ENCODE data around the gene TGFBR3. TPM values are rescaled to one million over a fixed set of nuclear protein-coding genes. Genes with fewer than 3 reads are reported as not detected.

TGFBR3 gene
- total and polyA plus RNA-seq, 8 donors, result 4.2 to 689 (median 71.5) TPM

- H3K9me3 ChIP-seq, result no peaks in the 10 kb centered on the region
- no peak overlapping the region for H3K4me3 ChIP-seq
- intact Hi-C loops (cut with DNase I; ENCODE audit: low total_unique reads), result no loop called here
- H3K27me3 ChIP-seq, result no peaks in the 10 kb centered on the region
- WGBS, 5 donors, result 77 to 89% (median 83%) methylated on average over 8 of the region's 8 CpGs
- no peak for TF ChIP-seq CTCF (IDR thresholded peaks at IDR 0.05)
- TF ChIP-seq POLR2A (IDR thresholded peaks at IDR 0.05), result no peak
- TF ChIP-seq EP300 (IDR thresholded peaks at IDR 0.05), result no peak
- TF ChIP-seq POLR2AphosphoS5 (IDR thresholded peaks at IDR 0.05), result no peak
- peak overlapping the region in 3 of 5 donors; percentile 71 to 83 (median 74) for H3K27ac ChIP-seq
- no peak for DNase-seq
- H3K4me1 ChIP-seq, result peaks cover 21 to 56% (median 35%) of the 10 kb centered on the region in 4 donors
- peaks cover 4 to 19% (median 14%) of the 10 kb centered on the region in 4 donors for H3K36me3 ChIP-seq
Measured at GRCh38 chr1:91734761-91735160, 151.2 kb downstream of the TGFBR3 start.

- DNase-seq, result no peak
- WGBS, 5 donors, result 71 to 74% (median 73%) methylated on average over 8 of the region's 8 CpGs
Measured at GRCh38 chr1:91733108-91733710, 152.7 kb downstream of the TGFBR3 start.

GRCh38 chr1:91732291-91733107, 153.5 kb downstream of the TGFBR3 start:
- intact Hi-C loops (cut with DNase I; ENCODE audit: low total_unique reads), result no loop called here
- 49 to 69% (median 62%) methylated on average over 13 to 15 of the region's 15 CpGs for WGBS, 5 donors
- no peaks in the 10 kb centered on the region for H3K27me3 ChIP-seq

More at GRCh38 chr1:91733108-91733710, 152.7 kb downstream of the TGFBR3 start:
- Histone ChIP-seq H3K36me3 (peaks cover 4 to 21% (median 10%) of the 10 kb centered on the region in 4 donors), H3K4me3 (no peak overlapping the region), H3K27ac (peak overlapping the region in 4 of 5 donors; percentile 54 to 83 (median 63)), H3K9me3 (no peaks in the 10 kb centered on the region), H3K4me1 (peaks cover 21 to 56% (median 35%) of the 10 kb centered on the region in 4 donors), H3K27me3 (no peaks in the 10 kb centered on the region)
- intact Hi-C loops (cut with DNase I; ENCODE audit: low total_unique reads), result no loop called here
- TF ChIP-seq POLR2A (IDR thresholded peaks at IDR 0.05) (no peak), CTCF (IDR thresholded peaks at IDR 0.05) (no peak), POLR2AphosphoS5 (IDR thresholded peaks at IDR 0.05) (no peak), EP300 (IDR thresholded peaks at IDR 0.05) (no peak)

More at GRCh38 chr1:91732291-91733107, 153.5 kb downstream of the TGFBR3 start:
- Histone ChIP-seq H3K9me3 (no peaks in the 10 kb centered on the region), H3K4me1 (peaks cover 21 to 61% (median 34%) of the 10 kb centered on the region in 4 donors), H3K36me3 (peaks cover 0 to 18% (median 9%) of the 10 kb centered on the region in 4 donors), H3K27ac (peak overlapping the region; percentile 11 to 83 (median 54)), H3K4me3 (no peak overlapping the region)
- DNase-seq, result peak in 1 of 2 donors; percentile 33
- TF ChIP-seq POLR2A (IDR thresholded peaks at IDR 0.05), result no peak
- TF ChIP-seq POLR2AphosphoS5 (IDR thresholded peaks at IDR 0.05), result no peak
- no peak for TF ChIP-seq EP300 (IDR thresholded peaks at IDR 0.05)
- TF ChIP-seq CTCF (IDR thresholded peaks at IDR 0.05), result no peak

Data from stomach (tissue), 9 donors.